WI38 (cell line): ENCODE data around the gene DPPA3.

Experiments
- H3K4me3 ChIP-seq: 2 replicates; pipeline ENCODE4 v1.5.1; 2011; ENCODE audit warnings: low read depth, mild to moderate bottlenecking, control low read depth, low read length
- CTCF ChIP-seq: IDR thresholded peaks from 2 replicates; pipeline ENCODE4 v1.5.1; 2012; ENCODE audit warnings: low read depth, mild to moderate bottlenecking, control low read depth, low read length

DPPA3 gene

DNA sequence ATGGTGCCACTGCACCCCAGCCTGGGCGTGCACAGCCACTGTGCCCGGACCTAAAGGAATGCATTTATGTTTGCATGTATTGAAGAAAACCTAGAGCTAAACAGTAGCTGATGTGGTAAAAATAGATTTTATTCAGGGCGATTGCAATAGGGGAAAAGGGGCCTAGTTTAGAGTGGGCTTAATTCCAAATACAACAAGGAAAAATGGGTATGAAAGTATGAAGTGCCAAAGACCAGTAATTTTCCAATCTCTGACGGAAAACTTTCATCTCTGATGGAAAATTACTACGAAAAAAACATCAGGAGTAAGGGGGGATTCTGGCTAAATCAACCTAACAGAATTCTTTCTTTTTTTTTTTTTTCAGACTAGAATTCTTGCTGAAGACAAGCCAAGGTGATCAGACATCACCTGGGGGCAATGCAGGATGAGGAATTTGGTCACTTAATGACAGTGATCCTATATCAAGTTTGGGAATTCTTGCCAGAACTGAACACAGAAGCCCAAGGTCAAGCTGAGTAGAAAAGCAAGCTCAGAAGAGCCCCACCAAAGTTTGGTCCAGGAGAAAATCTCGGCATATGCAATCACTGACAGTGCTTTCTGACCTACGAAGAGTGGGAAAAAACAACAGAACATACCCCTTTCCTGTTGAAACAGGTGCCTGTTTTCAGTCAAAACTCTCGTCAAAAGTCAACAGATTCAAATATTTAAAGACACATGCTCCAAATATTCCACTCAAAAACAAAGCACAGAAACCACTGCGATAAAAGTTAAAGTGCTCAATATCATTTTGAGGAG lies 31.8 kb upstream of the DPPA3 start:
- no peak for TF ChIP-seq CTCF
- H3K4me3 ChIP-seq, result no peak overlapping the region

GRCh38 chr12:7681535-7681934 lies 29.7 kb upstream of the DPPA3 start:
- no peak overlapping the region for H3K4me3 ChIP-seq
- no peak for TF ChIP-seq CTCF

DNA sequence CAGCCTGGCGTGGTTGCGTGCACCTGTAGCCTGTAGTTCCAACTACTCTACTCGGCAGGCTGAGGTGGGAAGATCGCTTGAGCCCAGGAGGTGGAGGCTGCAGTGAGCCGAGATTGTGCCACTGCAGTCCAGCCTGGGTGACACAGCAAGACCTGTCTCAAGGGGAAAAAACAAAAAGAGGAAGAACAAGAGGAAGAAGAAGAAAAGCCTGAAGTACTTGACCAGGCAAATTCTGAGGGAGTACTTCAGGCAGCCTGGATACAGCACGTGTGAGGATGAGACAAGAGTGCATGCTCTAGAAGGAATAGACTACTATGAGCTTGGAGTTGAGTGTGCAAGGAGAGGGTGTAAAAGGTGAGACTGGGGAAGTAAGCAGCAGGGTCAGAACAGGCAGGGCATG lies 17.4 kb upstream of the DPPA3 start:
- TF ChIP-seq CTCF, result no peak
- H3K4me3 ChIP-seq, result no peak overlapping the region

DNA sequence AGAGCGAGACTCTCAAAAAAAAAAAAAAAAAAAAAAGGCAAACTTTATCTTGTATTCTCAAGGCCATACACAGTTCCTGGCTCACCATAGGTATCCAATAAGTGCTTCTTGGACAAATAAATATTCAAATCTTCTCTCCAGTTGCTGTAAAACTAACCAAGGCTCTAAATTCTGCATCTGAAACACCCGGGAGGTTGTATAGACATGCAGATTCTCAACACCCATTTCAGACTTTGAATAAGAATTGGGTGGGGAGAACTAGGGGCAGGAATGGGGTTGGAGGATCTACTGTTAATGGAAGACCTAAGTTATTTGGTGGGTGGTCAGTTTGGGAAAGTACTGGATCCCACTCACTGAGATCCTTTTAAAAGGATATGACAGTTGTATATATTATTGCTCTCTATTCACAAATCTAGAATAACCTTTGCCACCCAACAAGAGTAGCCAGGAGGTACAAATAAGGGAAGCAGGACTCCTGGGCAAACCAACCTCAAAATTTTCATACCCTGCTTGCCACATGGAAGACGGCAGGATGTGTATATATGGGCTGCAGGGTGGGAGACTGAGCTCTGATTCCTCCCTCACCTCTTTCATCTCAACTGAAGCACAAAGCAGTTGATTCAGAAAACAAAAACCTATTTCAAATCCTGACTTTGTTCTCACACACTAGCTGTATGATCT lies 16.5 kb upstream of the DPPA3 start:
- no peak for TF ChIP-seq CTCF
- no peak overlapping the region for H3K4me3 ChIP-seq

- no peak overlapping the region for H3K4me3 ChIP-seq
- no peak for TF ChIP-seq CTCF
Observed at GRCh38 chr12:7695237-7695560, 16.0 kb upstream of the DPPA3 start.

DNA sequence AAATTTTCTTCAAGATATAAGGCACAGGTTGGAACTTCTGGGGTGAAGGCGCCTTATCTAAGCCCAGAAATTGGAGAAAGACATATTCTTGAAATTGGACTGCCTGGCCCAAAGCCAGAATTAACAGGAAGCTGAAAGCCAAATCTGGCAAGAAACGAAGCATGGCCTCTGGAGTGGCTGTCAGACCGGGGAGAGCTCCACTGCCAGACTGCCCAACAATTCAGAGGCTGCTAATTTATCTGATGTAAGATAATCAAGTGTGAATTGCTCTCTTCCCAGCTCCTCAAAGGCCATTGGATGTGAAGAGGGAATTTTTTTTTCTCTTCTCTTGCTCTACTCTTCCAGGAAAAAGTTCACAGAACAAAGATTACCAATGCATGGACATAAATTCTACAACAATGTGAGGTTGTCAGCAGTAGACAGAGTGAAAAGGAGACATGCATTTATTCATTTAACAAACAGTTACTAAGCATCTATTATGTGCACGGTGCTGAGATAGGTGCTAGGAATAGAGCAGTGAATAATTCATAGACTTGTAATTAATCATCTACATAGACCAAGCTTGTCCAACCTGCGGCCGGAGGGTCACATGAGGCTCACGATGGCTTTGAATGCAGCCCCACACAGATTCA lies 15.6 kb upstream of the DPPA3 start, which contains the start of gene GDF3:
GDF3 (minus strand) TSS at position 210 of the 632 bp plus-strand sequence; CDS start at position 163, 47 bp downstream.
- no peak for TF ChIP-seq CTCF
- no peak within 1 kb of the TSS for H3K4me3 ChIP-seq

DNA sequence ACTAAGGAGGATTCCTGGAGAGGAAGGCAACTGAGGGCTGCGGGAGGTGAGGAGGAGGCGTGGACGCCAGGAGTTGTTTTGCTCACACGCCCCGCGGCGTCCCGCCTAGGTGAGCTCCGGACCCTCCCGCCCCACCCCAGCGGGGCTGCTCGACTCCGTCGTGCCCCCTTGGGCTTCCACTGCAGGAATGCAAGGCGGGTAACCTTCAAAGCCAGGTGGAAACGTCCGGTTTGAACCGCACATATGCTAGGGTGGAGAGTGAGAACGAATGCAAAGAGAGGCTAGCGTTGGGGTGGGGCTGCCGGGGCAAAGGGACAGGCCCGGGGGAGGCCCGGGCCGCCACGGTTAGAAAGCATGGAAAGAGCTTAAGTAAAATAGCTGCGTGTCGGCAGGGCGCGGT lies 5.4 kb upstream of the DPPA3 start:
- no peak for TF ChIP-seq CTCF

More for the DNA sequence above, 5.4 kb upstream of the DPPA3 start:
- no peak overlapping the region for H3K4me3 ChIP-seq
